NCI-H187 treated with DMSO at 0.1 percent for 48 hours (cell line): ENCODE data around the gene PPBP.

Experiments
- DNase-seq: peaks from one replicate; lab custom pipeline; 2025; lab: John Stamatoyannopoulos, UW

The PPBP gene

GRCh38 chr4:73948291-73948690 is 39.7 kb downstream of the PPBP start:
- DNase-seq: no peak

- no peak for DNase-seq
Observed at GRCh38 chr4:73947239-73947985, 40.6 kb downstream of the PPBP start.

DNA sequence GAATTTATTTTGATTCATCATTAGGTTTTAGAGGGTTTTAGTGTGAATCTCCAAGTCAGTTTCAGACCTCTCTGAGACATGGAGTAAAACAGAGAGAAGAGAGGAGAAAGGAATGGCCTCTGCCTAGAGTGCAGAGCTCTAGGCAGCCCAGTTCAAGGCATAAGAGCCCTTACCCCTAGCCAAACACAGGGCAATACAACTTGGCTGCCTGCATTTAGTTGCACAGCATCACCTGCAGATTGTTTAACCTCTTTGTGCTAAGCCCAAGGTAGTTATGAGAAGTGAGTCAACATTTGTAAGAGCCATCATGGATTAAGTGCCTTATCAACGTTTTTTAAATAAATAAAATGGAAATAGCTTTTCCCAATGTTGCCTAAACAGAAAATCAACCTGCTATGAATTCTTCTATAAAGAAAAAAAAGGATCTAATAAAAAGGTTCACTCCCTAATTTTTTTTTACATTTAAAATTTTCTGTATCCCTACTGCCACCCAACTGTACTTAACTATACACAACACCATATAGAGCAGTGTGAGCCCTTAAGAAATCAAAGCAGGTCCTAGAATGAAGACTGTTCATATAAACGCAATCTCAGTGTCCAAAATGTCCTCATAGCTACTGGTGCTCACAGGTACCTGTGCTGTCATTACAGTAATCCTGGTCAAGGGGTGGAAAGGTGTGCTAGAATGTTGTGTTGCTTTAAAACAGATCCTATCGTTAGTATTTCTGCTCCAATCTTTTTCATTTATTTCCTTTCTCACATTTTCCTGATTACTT is 42.1 kb downstream of the PPBP start:
- no peak for DNase-seq

DNA sequence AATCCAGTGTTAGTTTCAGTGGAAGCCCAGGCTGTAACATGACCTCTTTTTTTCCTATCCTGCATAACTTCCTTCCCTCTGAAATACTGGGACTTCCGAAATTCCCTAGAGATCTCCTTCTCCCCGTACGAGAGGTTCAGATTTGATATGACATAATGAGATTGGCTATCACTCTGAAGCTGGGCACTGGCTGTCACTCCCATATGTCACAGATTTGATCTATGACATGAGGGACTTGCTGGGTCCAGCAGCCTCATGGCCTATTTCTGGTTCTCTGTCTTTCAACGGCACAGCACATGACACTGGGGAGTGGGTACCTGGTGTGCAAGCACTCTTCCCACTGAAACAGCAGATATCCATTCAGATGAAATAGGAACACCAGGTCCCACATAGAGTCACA is 42.9 kb downstream of the PPBP start:
- DNase-seq: no peak

GRCh38 chr4:73944061-73944875 is 43.7 kb downstream of the PPBP start:
- DNase-seq: no peak

DNA sequence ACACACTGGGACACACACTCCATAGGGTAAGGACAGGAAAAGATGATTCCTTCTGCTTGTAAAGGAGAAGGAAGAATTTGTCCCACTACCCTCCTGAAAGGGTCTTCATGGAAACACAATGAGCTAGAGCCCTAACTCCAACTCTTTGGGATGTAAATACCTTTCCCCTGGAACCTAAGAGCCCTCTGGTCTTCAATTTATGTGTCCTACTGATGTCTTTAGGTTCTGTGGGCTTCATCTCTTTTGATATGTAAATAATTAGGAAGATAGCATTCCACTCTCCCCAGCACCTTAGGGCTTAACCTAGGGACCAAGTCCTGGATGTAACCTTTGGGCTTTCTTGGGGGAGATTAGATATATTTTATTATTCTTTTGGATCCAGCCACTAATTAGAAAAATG is 44.4 kb downstream of the PPBP start:
- DNase-seq: no peak

- no peak for DNase-seq
Observed at GRCh38 chr4:73936969-73937368, 51.0 kb downstream of the PPBP start.
